ENCODE data around the gene NMT1. TPM values are rescaled to one million over a fixed set of nuclear protein-coding genes. Genes with fewer than 3 reads are reported as not detected.

NMT1 gene
- total RNA-seq, 3 donors from 2014 or later (not counting 1 experiment from before 2014, with no cell fraction given), result 56.6 to 94.7 (median 77.6) TPM

- DNase-seq (no peak), ATAC-seq (no peak)
- Histone ChIP-seq H3K27ac (ENCODE audit: low read length) (no peak overlapping the region), H3K27me3 (ENCODE audit: control insufficient read depth, insufficient read depth, low read length) (no peaks in the 10 kb centered on the region), H3K9me3 (ENCODE audit: control insufficient read depth, insufficient read depth, low read length) (no peaks in the 10 kb centered on the region), H3K36me3 (ENCODE audit: control insufficient read depth, insufficient read depth, low read length) (peaks cover 71% of the 10 kb centered on the region), H3K4me3 (ENCODE audit: low read length) (no peak overlapping the region), H3K4me1 (ENCODE audit: control insufficient read depth, insufficient read depth, low read length) (no peaks in the 10 kb centered on the region)
- H3K36me3 Mint-ChIP-seq, result no peaks in the 10 kb centered on the region
- TF ChIP-seq, protein P1, sequence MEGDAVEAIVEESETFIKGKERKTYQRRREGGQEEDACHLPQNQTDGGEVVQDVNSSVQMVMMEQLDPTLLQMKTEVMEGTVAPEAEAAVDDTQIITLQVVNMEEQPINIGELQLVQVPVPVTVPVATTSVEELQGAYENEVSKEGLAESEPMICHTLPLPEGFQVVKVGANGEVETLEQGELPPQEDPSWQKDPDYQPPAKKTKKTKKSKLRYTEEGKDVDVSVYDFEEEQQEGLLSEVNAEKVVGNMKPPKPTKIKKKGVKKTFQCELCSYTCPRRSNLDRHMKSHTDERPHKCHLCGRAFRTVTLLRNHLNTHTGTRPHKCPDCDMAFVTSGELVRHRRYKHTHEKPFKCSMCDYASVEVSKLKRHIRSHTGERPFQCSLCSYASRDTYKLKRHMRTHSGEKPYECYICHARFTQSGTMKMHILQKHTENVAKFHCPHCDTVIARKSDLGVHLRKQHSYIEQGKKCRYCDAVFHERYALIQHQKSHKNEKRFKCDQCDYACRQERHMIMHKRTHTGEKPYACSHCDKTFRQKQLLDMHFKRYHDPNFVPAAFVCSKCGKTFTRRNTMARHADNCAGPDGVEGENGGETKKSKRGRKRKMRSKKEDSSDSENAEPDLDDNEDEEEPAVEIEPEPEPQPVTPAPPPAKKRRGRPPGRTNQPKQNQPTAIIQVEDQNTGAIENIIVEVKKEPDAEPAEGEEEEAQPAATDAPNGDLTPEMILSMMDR (IDR thresholded peaks at IDR 0.05), result no peak
- intact Hi-C loops (cut with micrococcal nuclease), result no loop called here
- H3K9me3 Mint-ChIP-seq, result no peaks in the 10 kb centered on the region
- peaks cover 2 to 6% of the 10 kb centered on the region in 2 donors for H3K4me1 Mint-ChIP-seq
- H3K27ac Mint-ChIP-seq, result no peak overlapping the region
- H3K4me3 Mint-ChIP-seq, result no peak overlapping the region
- H3K27me3 Mint-ChIP-seq (ENCODE audit: low read depth in 2 of 2), result no peaks in the 10 kb centered on the region
- whole genome bisulfite sequencing (ENCODE audit: insufficient coverage), result 97% methylated on average over 8 of the region's 8 CpGs
These were observed 42.9 kb downstream of the NMT1 start for GRCh38 chr17:45104029-45104428.

- H3K27ac Mint-ChIP-seq, result no peak overlapping the region
- H3K36me3 ChIP-seq (ENCODE audit: control insufficient read depth, insufficient read depth, low read length), result peaks cover 67% of the 10 kb centered on the region
- H3K4me1 Mint-ChIP-seq, result peaks cover 0 to 6% of the 10 kb centered on the region in 2 donors
- intact Hi-C loops (cut with micrococcal nuclease), result no loop called here
- no peaks in the 10 kb centered on the region for H3K36me3 Mint-ChIP-seq
- 96% methylated on average over 6 of the region's 6 CpGs for WGBS (ENCODE audit: insufficient coverage)
- H3K27me3 ChIP-seq (ENCODE audit: control insufficient read depth, insufficient read depth, low read length), result no peaks in the 10 kb centered on the region
- H3K4me3 Mint-ChIP-seq, result no peak overlapping the region
- H3K27ac ChIP-seq (ENCODE audit: low read length), result no peak overlapping the region
- H3K9me3 Mint-ChIP-seq, result no peaks in the 10 kb centered on the region
- no peaks in the 10 kb centered on the region for H3K9me3 ChIP-seq (ENCODE audit: control insufficient read depth, insufficient read depth, low read length)
- DNase-seq (no peak), ATAC-seq (no peak)
- no peaks in the 10 kb centered on the region for H3K4me1 ChIP-seq (ENCODE audit: control insufficient read depth, insufficient read depth, low read length)
- H3K27me3 Mint-ChIP-seq (ENCODE audit: low read depth in 2 of 2), result no peaks in the 10 kb centered on the region
- H3K4me3 ChIP-seq (ENCODE audit: low read length), result no peak overlapping the region
- TF ChIP-seq, protein P1 (IDR thresholded peaks at IDR 0.05), result no peak
These were observed 43.4 kb downstream of the NMT1 start for GRCh38 chr17:45104497-45104896.

- ATAC-seq (no peak), DNase-seq (no peak)
- no peak overlapping the region for H3K27ac Mint-ChIP-seq
- Histone ChIP-seq H3K9me3 (ENCODE audit: control insufficient read depth, insufficient read depth, low read length) (no peaks in the 10 kb centered on the region), H3K4me1 (ENCODE audit: control insufficient read depth, insufficient read depth, low read length) (no peaks in the 10 kb centered on the region), H3K4me3 (ENCODE audit: low read length) (no peak overlapping the region), H3K27me3 (ENCODE audit: control insufficient read depth, insufficient read depth, low read length) (no peaks in the 10 kb centered on the region), H3K36me3 (ENCODE audit: control insufficient read depth, insufficient read depth, low read length) (peaks cover 62% of the 10 kb centered on the region), H3K27ac (ENCODE audit: low read length) (no peak overlapping the region)
- no peaks in the 10 kb centered on the region for H3K9me3 Mint-ChIP-seq
- no peak overlapping the region for H3K4me3 Mint-ChIP-seq
- TF ChIP-seq, protein P1 (IDR thresholded peaks at IDR 0.05), result no peak
- no peaks in the 10 kb centered on the region for H3K27me3 Mint-ChIP-seq (ENCODE audit: low read depth in 2 of 2)
- H3K36me3 Mint-ChIP-seq, result no peaks in the 10 kb centered on the region
- intact Hi-C loops (cut with micrococcal nuclease), result no loop called here
- H3K4me1 Mint-ChIP-seq, result peaks cover 0 to 6% of the 10 kb centered on the region in 2 donors
- 95% methylated on average over 17 of the region's 17 CpGs for WGBS (ENCODE audit: insufficient coverage)
These were observed 43.9 kb downstream of the NMT1 start for GRCh38 chr17:45104907-45105624.

DNA sequence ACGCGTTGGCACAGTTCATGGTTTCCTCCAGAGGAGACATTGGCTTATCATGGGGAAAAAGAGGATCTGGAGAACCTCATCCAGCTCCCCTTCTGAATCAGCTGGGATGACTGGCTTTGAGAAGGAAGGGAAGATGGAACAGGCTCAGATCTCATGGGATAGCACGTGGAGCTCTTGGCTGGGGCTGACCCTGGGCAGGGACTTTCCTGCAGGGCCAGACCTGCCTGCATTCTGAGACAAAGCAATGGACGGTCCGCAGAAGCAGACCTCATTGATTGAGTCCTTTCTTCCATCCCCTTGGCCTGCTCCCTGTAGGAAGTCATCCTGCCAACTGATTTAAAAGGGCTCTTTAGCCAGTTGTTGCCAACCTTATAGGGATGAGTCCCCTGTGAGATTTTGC lies 45.0 kb downstream of the NMT1 start:
- no peaks in the 10 kb centered on the region for H3K9me3 Mint-ChIP-seq
- 92% methylated on average over 5 of the region's 5 CpGs for WGBS (ENCODE audit: insufficient coverage)
- no peak for ATAC-seq
- H3K4me1 Mint-ChIP-seq, result peaks cover 0 to 6% of the 10 kb centered on the region in 2 donors
- Histone ChIP-seq H3K9me3 (ENCODE audit: control insufficient read depth, insufficient read depth, low read length) (no peaks in the 10 kb centered on the region), H3K4me1 (ENCODE audit: control insufficient read depth, insufficient read depth, low read length) (no peaks in the 10 kb centered on the region), H3K27ac (ENCODE audit: low read length) (no peak overlapping the region), H3K27me3 (ENCODE audit: control insufficient read depth, insufficient read depth, low read length) (no peaks in the 10 kb centered on the region), H3K36me3 (ENCODE audit: control insufficient read depth, insufficient read depth, low read length) (peaks cover 60% of the 10 kb centered on the region), H3K4me3 (ENCODE audit: low read length) (no peak overlapping the region)
- TF ChIP-seq, protein P1 (IDR thresholded peaks at IDR 0.05), result no peak
- no peaks in the 10 kb centered on the region for H3K27me3 Mint-ChIP-seq (ENCODE audit: low read depth in 2 of 2)
- DNase-seq, result no peak
- no peaks in the 10 kb centered on the region for H3K36me3 Mint-ChIP-seq
- intact Hi-C loops (cut with micrococcal nuclease), result no loop called here
- H3K27ac Mint-ChIP-seq, result peak overlapping the region in 1 of 2 donors; percentile 27
- H3K4me3 Mint-ChIP-seq, result no peak overlapping the region

Measured in natural killer cell (primary cell).